SK-N-SH (cell line): Measurements from ENCODE around the gene PCCB. TPM values are rescaled to one million over a fixed set of nuclear protein-coding genes. Genes with fewer than 3 reads are reported as not detected.

Experiments used
- CTCF ChIA-PET: fragments of 300-600, 350-600 bp; formaldehyde crosslinking; extraction: SDS; loops from one replicate; lab custom pipeline; 2021; lab: Yijun Ruan, JAX
- POLR2A ChIA-PET: fragments of 350-600 bp; sonication (Branson Sonifier 250); formaldehyde crosslinking; extraction: SDS; loops from one replicate; lab custom pipeline; 2020; ENCODE audit warnings: antibody characterized with exemption, inconsistent platforms; lab: Yijun Ruan, JAX
- DNase-seq: peaks from one replicate; pipeline ENCODE4 v3.0.0; 2012
- H2AFZ ChIP-seq: fragments of 200-600 bp; sonication (generic); 2 replicates; pipeline ENCODE4 v1.8.1; 2016; ENCODE audit warnings: antibody characterized with exemption, mild to moderate bottlenecking, low read depth
- H3F3A ChIP-seq: fragments of 200-600 bp; sonication (generic); replicated peaks from 2 replicates; pipeline ENCODE3; 2016; ENCODE audit warnings: antibody characterized with exemption, mild to moderate bottlenecking; ENCODE audit not compliant: insufficient read depth
- H3K27ac ChIP-seq, 2 experiments: fragments of 200-500 bp in 1 of 2; fragments of 200-600 bp in 1 of 2; sonication (Bioruptor generic) in 1 of 2; sonication (generic), shearing (Covaris generic) in 1 of 2; 2 replicates each; pipeline versions ENCODE4 v1.5.1 to v1.6.1; 2014 to 2016; ENCODE audit warnings: low read depth in 2 of 2, inconsistent platforms in 1 of 2, low read length in 1 of 2, mild to moderate bottlenecking in 1 of 2, mixed read lengths in 1 of 2
- H3K27me3 ChIP-seq: fragments of 200-600 bp; sonication (generic), shearing (Covaris generic); 2 replicates; pipeline ENCODE4 v1.6.1; 2016; ENCODE audit warnings: mixed run types; ENCODE audit not compliant: insufficient read depth
- H3K36me3 ChIP-seq, 2 experiments: fragments of 200-500 bp in 1 of 2; fragments of 200-600 bp in 1 of 2; sonication (Bioruptor generic) in 1 of 2; sonication (generic) in 1 of 2; replicated peaks in 1 of 2; 2 replicates each; pipeline versions ENCODE3 to v1.5.1; 2014 to 2016; ENCODE audit warnings: low read length in 1 of 2, mild to moderate bottlenecking in 1 of 2; ENCODE audit not compliant: insufficient read depth in 2 of 2, control insufficient read depth in 1 of 2
- H3K4me1 ChIP-seq, 2 experiments: fragments of 200-500 bp in 1 of 2; fragments of 200-600 bp in 1 of 2; sonication (Bioruptor generic) in 1 of 2; sonication (generic), shearing (Covaris generic) in 1 of 2; 2 replicates each; pipeline versions ENCODE4 v1.5.1 to v1.6.1; 2014 to 2016; ENCODE audit warnings: low read depth in 1 of 2, low read length in 1 of 2, mixed run types in 1 of 2; ENCODE audit not compliant: insufficient read depth in 2 of 2, control insufficient read depth in 1 of 2
- H3K4me2 ChIP-seq: fragments of 200-600 bp; sonication (generic), shearing (Covaris generic); 2 replicates; pipeline ENCODE4 v1.6.1; 2017; ENCODE audit warnings: mixed run types
- H3K4me3 ChIP-seq, 2 experiments: fragments of 200-500 bp in 1 of 2; fragments of 200-600 bp in 1 of 2; sonication (Bioruptor generic) in 1 of 2; sonication (generic), shearing (Covaris generic) in 1 of 2; 2 replicates each; pipeline versions ENCODE4 v1.5.1 to v1.8.1; 2014 to 2016; ENCODE audit warnings: low read depth in 2 of 2, inconsistent platforms in 1 of 2, low read length in 1 of 2, mild to moderate bottlenecking in 1 of 2, mixed read lengths in 1 of 2, moderate library complexity in 1 of 2
- H3K79me2 ChIP-seq: fragments of 200-600 bp; sonication (generic); 2 replicates; pipeline ENCODE4 v1.8.1; 2017; ENCODE audit warnings: mild to moderate bottlenecking; ENCODE audit not compliant: insufficient read depth
- H3K9ac ChIP-seq: fragments of 200-600 bp; sonication (generic); 2 replicates; pipeline ENCODE4 v1.6.1; 2017; ENCODE audit warnings: mixed run types
- H3K9me2 ChIP-seq: fragments of 200-600 bp; sonication (generic); 2 replicates; pipeline ENCODE4 v1.6.1; 2017; ENCODE audit warnings: mixed run types
- H3K9me3 ChIP-seq: fragments of 200-600 bp; sonication (generic); 2 replicates; pipeline ENCODE4 v1.6.1; 2017; ENCODE audit warnings: mixed run types, mild to moderate bottlenecking, moderate library complexity
- H4K20me1 ChIP-seq: fragments of 200-600 bp; sonication (generic); 2 replicates; pipeline ENCODE4 v1.6.1; 2017; ENCODE audit warnings: mild to moderate bottlenecking, mixed run types; ENCODE audit not compliant: insufficient read depth
- CHD2 ChIP-seq: fragments of 150-350 bp; IDR thresholded peaks from 2 replicates; pipeline ENCODE4 v1.6.1; 2018; ENCODE audit warnings: low read length; ENCODE audit not compliant: partially characterized antibody
- ELF1 ChIP-seq: IDR thresholded peaks from 2 replicates; pipeline ENCODE4 v1.4.0; 2012
- EZH2phosphoT487 ChIP-seq: fragments of 200-600 bp; sonication (generic); IDR thresholded peaks from 2 replicates; pipeline ENCODE4 v1.6.1; 2017; ENCODE audit warnings: low read depth, mixed run types, mild to moderate bottlenecking, antibody characterized with exemption, moderate library complexity, borderline replicate concordance
- FOSL2 ChIP-seq: IDR thresholded peaks from 2 replicates; pipeline ENCODE4 v1.4.0; 2012; ENCODE audit warnings: low read depth, mild to moderate bottlenecking, moderate library complexity, borderline replicate concordance
- FOXJ3 ChIP-seq: sonication (generic); formaldehyde crosslinking; IDR thresholded peaks from 2 replicates; pipeline ENCODE4 v1.5.1; 2020; ENCODE audit warnings: mild to moderate bottlenecking, missing genetic modification reagents
- FOXM1 ChIP-seq: IDR thresholded peaks from 2 replicates; pipeline ENCODE4 v1.4.0; 2012; ENCODE audit warnings: low read depth, mild to moderate bottlenecking
- GABPA ChIP-seq: IDR thresholded peaks from 2 replicates; pipeline ENCODE4 v1.4.0; 2012; ENCODE audit warnings: low read depth, mild to moderate bottlenecking
- GATA2 ChIP-seq: sonication (generic); formaldehyde crosslinking; IDR thresholded peaks from 2 replicates; pipeline ENCODE4 v1.5.0; 2020; ENCODE audit warnings: mild to moderate bottlenecking, missing genetic modification reagents
- JUND ChIP-seq: IDR thresholded peaks from 2 replicates; pipeline ENCODE4 v1.4.0; 2012
- MAX ChIP-seq: IDR thresholded peaks from 2 replicates; pipeline ENCODE4 v1.4.0; 2012; ENCODE audit warnings: low read depth
- MXI1 ChIP-seq: IDR thresholded peaks from 2 replicates; pipeline ENCODE4 v1.6.1; 2012; ENCODE audit warnings: mild to moderate bottlenecking, low read depth, low read length, improper control_type of control experiment
- NFIC ChIP-seq: IDR thresholded peaks from 2 replicates; pipeline ENCODE4 v1.4.0; 2012; ENCODE audit warnings: borderline replicate concordance
- NRF1 ChIP-seq: IDR thresholded peaks from 2 replicates; pipeline ENCODE4 v1.6.1; 2012; ENCODE audit warnings: low read depth, mild to moderate bottlenecking, low read length
- POLR2AphosphoS5 ChIP-seq: IDR thresholded peaks from 2 replicates; pipeline ENCODE4 v1.6.1; 2012; ENCODE audit warnings: low read depth, low read length
- RCOR1 ChIP-seq: fragments of 150-350 bp; IDR thresholded peaks from 2 replicates; pipeline ENCODE4 v1.6.1; 2017; ENCODE audit warnings: antibody characterized with exemption, low read length
- RXRA ChIP-seq: IDR thresholded peaks from 2 replicates; pipeline ENCODE4 v1.4.0; 2012; ENCODE audit warnings: low read depth, mild to moderate bottlenecking, borderline replicate concordance
- SIN3A ChIP-seq: IDR thresholded peaks from 2 replicates; pipeline ENCODE4 v1.6.1; 2012; ENCODE audit warnings: low read depth, mild to moderate bottlenecking, low read length, moderate library complexity, borderline replicate concordance
- TAF1 ChIP-seq: IDR thresholded peaks from 2 replicates; pipeline ENCODE4 v1.6.1; 2012; ENCODE audit warnings: low read depth, mild to moderate bottlenecking, low read length, moderate library complexity, borderline replicate concordance
- TCF12 ChIP-seq: IDR thresholded peaks from 2 replicates; pipeline ENCODE4 v1.4.0; 2012
- TEAD4 ChIP-seq: IDR thresholded peaks from 2 replicates; pipeline ENCODE4 v1.4.0; 2012; ENCODE audit warnings: mild to moderate bottlenecking, borderline replicate concordance; ENCODE audit not compliant: insufficient read depth
- YY1 ChIP-seq: IDR thresholded peaks from 2 replicates; pipeline ENCODE4 v1.4.0; 2012; ENCODE audit warnings: low read depth, mild to moderate bottlenecking
- WGBS: methylation state at CpG from one replicate; pipeline ENCODE4 v1.1.6; 2017; ENCODE audit warnings: low lambda C conversion rate; 5-methylcytosine and 5-hydroxymethylcytosine counted together
- polyA plus RNA-seq, 3 experiments: library from polyadenylated mRNA; depleted of rRNA; stranded (reverse); fragments of >200 nt; gene quantifications; 2 replicates each; pipeline ENCODE4 v1.2.3, GENCODE V29; 2012
- TF ChIP-seq, protein P1 (sequence below): fragments of 200-600 bp; sonication (generic); IDR thresholded peaks from 2 replicates; pipeline ENCODE4 v1.6.1; 2017; ENCODE audit warnings: antibody characterized with exemption, mild to moderate bottlenecking, moderate library complexity
- TF ChIP-seq, protein P2 (sequence below): IDR thresholded peaks from 2 replicates; pipeline ENCODE4; 2012
- TF ChIP-seq, protein P3 (sequence below): fragments of 150-350 bp; IDR thresholded peaks from 2 replicates; pipeline ENCODE4 v1.6.1; 2016; ENCODE audit warnings: mild to moderate bottlenecking, low read depth, low read length
- TF ChIP-seq, protein P4 (sequence below): fragments of 150-350 bp; IDR thresholded peaks from 2 replicates; pipeline ENCODE4 v1.6.1; 2017; ENCODE audit warnings: antibody characterized with exemption, low read length, low read depth, borderline replicate concordance
- TF ChIP-seq, protein P5 (sequence below): IDR thresholded peaks from 2 replicates; pipeline ENCODE4 v1.4.0; 2012; ENCODE audit warnings: low read depth, borderline replicate concordance

The PCCB gene
- polyA plus RNA-seq (2012; rRNA removed) = 67.5 and 79.8 TPM in 2 replicates
- 61.2 and 68.6 TPM in 2 replicates for polyA plus RNA-seq (2012; cell fraction: cytosol; rRNA removed)
- polyA plus RNA-seq (2012; cell fraction: nucleus; rRNA removed) = 43.0 and 52.0 TPM in 2 replicates

DNA sequence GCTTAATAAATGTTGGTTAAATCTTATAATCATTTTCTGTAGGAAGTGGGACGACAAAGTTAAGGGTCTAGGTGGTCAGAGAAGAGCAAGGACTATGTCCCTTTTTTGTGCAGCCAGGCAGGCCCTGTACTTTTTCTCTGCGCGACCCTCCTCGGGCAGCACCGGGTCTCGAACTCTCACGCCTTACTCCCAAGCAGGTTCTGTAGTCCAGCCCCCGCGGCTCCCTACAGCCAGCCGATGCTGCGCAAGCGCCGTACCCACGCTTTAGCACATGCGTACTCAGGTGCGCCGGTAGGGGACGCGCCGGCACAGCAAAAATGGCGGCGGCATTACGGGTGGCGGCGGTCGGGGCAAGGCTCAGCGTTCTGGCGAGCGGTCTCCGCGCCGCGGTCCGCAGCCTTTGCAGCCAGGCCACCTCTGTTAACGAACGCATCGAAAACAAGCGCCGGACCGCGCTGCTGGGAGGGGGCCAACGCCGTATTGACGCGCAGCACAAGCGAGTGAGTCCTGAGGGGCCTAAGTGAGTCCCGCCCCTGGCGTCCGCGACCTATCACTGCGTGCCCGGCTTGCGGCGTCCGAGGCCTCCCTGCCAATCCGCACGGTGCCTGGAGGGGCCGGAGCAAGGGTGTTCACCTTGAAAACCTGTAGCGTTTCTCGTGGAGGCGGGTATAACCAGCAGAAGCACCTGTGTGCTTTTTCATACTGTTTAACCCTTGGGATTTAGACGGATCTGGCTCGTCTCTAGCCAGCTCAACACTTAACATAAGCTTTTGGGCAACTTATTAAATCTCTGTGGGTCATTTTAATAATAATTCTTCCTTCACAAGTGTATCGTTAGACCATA lies at the start of gene PCCB:
TSS of gene PCCB (plus strand) at position 282 of the 844 bp plus-strand sequence. CDS start at position 318, 36 bp downstream.
- H3K27me3 ChIP-seq = no peaks in the 10 kb centered on the region
- H3K36me3 ChIP-seq = no peaks in the 10 kb centered on the region
- H3K79me2 ChIP-seq = peaks cover 25% of the 10 kb centered on the region
- H3K9me2 ChIP-seq = no peaks in the 10 kb centered on the region
- CTCF ChIA-PET = interaction anchor here (0.5 to 2.0 kb wide), 15 partner anchors 31 to 763 kb away, joined by 3 to 14 read pairs (median 3); partner anchors contain the start of genes MSL2 and STAG1
- peak within 1 kb of the TSS; percentile 91 for H3K4me2 ChIP-seq
- H4K20me1 ChIP-seq = no peaks in the 10 kb centered on the region
- peaks cover 8% of the 10 kb centered on the region for H3F3A ChIP-seq
- DNase-seq = peak; percentile 93
- peak within 1 kb of the TSS; percentile 66 to 76 for H3K4me3 ChIP-seq
- peak within 1 kb of the TSS; percentile 90 to 94 for H3K27ac ChIP-seq
- POLR2A ChIA-PET = interaction anchor here (1.2 to 2.0 kb wide), 3 partner anchors 54 to 502 kb away, joined by 5 to 10 read pairs (median 7); partner anchors contain the start of genes MSL2 and STAG1
- peak within 1 kb of the TSS; percentile 92 for H2AFZ ChIP-seq
- WGBS = under 1% methylated on average over 35 of the region's 64 CpGs
- peaks cover 0 to 9% of the 10 kb centered on the region in 2 experiments; a peak in 1 of 4 replicates for H3K4me1 ChIP-seq
- peak within 1 kb of the TSS; percentile 74 for H3K9ac ChIP-seq
- no peaks in the 10 kb centered on the region for H3K9me3 ChIP-seq
- TF ChIP-seq CHD2 (peak; percentile 21), TAF1 (peak; percentile 82), TEAD4 (no peak), TCF12 (no peak), NFIC (no peak), POLR2AphosphoS5 (peak; percentile 80), MAX (peak; percentile 64; the same call in 1 of the 2 replicates), YY1 (peak; percentile 96), JUND (no peak), MXI1 (peak; percentile 81; the same call in 1 of the 2 replicates), GABPA (no peak), GATA2 (CRISPR knock-in tag) (no peak), FOXM1 (no peak), EZH2phosphoT487 (no peak), SIN3A (no peak), RXRA (no peak), ELF1 (no peak), RCOR1 (peak; percentile 80), FOSL2 (no peak), NRF1 (peak; percentile 86), FOXJ3 (CRISPR knock-in tag) (no peak)
- TF ChIP-seq, protein P1, sequence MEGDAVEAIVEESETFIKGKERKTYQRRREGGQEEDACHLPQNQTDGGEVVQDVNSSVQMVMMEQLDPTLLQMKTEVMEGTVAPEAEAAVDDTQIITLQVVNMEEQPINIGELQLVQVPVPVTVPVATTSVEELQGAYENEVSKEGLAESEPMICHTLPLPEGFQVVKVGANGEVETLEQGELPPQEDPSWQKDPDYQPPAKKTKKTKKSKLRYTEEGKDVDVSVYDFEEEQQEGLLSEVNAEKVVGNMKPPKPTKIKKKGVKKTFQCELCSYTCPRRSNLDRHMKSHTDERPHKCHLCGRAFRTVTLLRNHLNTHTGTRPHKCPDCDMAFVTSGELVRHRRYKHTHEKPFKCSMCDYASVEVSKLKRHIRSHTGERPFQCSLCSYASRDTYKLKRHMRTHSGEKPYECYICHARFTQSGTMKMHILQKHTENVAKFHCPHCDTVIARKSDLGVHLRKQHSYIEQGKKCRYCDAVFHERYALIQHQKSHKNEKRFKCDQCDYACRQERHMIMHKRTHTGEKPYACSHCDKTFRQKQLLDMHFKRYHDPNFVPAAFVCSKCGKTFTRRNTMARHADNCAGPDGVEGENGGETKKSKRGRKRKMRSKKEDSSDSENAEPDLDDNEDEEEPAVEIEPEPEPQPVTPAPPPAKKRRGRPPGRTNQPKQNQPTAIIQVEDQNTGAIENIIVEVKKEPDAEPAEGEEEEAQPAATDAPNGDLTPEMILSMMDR = peak; percentile 59
- TF ChIP-seq, protein P2, sequence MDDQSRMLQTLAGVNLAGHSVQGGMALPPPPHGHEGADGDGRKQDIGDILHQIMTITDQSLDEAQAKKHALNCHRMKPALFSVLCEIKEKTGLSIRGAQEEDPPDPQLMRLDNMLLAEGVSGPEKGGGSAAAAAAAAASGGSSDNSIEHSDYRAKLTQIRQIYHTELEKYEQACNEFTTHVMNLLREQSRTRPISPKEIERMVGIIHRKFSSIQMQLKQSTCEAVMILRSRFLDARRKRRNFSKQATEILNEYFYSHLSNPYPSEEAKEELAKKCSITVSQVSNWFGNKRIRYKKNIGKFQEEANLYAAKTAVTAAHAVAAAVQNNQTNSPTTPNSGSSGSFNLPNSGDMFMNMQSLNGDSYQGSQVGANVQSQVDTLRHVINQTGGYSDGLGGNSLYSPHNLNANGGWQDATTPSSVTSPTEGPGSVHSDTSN = peak; percentile 9; the same call in 1 of the 2 replicates
- TF ChIP-seq, protein P3, sequence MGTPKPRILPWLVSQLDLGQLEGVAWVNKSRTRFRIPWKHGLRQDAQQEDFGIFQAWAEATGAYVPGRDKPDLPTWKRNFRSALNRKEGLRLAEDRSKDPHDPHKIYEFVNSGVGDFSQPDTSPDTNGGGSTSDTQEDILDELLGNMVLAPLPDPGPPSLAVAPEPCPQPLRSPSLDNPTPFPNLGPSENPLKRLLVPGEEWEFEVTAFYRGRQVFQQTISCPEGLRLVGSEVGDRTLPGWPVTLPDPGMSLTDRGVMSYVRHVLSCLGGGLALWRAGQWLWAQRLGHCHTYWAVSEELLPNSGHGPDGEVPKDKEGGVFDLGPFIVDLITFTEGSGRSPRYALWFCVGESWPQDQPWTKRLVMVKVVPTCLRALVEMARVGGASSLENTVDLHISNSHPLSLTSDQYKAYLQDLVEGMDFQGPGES = no peak
- TF ChIP-seq, protein P4, sequence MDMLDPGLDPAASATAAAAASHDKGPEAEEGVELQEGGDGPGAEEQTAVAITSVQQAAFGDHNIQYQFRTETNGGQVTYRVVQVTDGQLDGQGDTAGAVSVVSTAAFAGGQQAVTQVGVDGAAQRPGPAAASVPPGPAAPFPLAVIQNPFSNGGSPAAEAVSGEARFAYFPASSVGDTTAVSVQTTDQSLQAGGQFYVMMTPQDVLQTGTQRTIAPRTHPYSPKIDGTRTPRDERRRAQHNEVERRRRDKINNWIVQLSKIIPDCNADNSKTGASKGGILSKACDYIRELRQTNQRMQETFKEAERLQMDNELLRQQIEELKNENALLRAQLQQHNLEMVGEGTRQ = no peak
- TF ChIP-seq, protein P5, sequence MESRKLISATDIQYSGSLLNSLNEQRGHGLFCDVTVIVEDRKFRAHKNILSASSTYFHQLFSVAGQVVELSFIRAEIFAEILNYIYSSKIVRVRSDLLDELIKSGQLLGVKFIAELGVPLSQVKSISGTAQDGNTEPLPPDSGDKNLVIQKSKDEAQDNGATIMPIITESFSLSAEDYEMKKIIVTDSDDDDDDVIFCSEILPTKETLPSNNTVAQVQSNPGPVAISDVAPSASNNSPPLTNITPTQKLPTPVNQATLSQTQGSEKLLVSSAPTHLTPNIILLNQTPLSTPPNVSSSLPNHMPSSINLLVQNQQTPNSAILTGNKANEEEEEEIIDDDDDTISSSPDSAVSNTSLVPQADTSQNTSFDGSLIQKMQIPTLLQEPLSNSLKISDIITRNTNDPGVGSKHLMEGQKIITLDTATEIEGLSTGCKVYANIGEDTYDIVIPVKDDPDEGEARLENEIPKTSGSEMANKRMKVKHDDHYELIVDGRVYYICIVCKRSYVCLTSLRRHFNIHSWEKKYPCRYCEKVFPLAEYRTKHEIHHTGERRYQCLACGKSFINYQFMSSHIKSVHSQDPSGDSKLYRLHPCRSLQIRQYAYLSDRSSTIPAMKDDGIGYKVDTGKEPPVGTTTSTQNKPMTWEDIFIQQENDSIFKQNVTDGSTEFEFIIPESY = no peak
